ENCODE results near the gene CDH8.
A peak's percentile ranks its signal among the peaks of the same experiment; 100 is the strongest.
"Not testable (repeated sequence)": the region's sequence is repeated elsewhere in the genome, so short reads cannot be mapped to it uniquely, and the experiment has no call there.

The CDH8 gene

GRCh38 chr16:61929776-61930175, 106.5 kb downstream of the CDH8 start:
- DNase-seq: no peak

GRCh38 chr16:61926766-61927165, 109.5 kb downstream of the CDH8 start:
- DNase-seq: no peak

GRCh38 chr16:61923629-61924028, 112.6 kb downstream of the CDH8 start:
- no peak for DNase-seq

GRCh38 chr16:61921373-61921772, 114.9 kb downstream of the CDH8 start:
- no peak for DNase-seq

- not testable (repeated sequence) for DNase-seq
Observed at GRCh38 chr16:61917865-61918826, 118.1 kb downstream of the CDH8 start.

- DNase-seq: no peak
Observed at GRCh38 chr16:61915569-61915968, 120.7 kb downstream of the CDH8 start.

GRCh38 chr16:61909074-61909473, 127.2 kb downstream of the CDH8 start:
- DNase-seq: no peak

- no peak for DNase-seq
Observed at GRCh38 chr16:61908426-61908825, 127.8 kb downstream of the CDH8 start.

- DNase-seq: no peak
Observed at GRCh38 chr16:61901689-61902088, 134.5 kb downstream of the CDH8 start.

GRCh38 chr16:61900482-61900881, 135.8 kb downstream of the CDH8 start:
- no peak for DNase-seq

GRCh38 chr16:61897657-61898056, 138.6 kb downstream of the CDH8 start:
- DNase-seq: no peak

- no peak for DNase-seq
Observed at GRCh38 chr16:61892531-61892930, 143.7 kb downstream of the CDH8 start.

- DNase-seq: no peak
Observed at GRCh38 chr16:61891460-61891859, 144.8 kb downstream of the CDH8 start.

GRCh38 chr16:61890386-61890785, 145.9 kb downstream of the CDH8 start:
- DNase-seq: no peak

- DNase-seq: no peak
Observed at GRCh38 chr16:61887903-61888302, 148.3 kb downstream of the CDH8 start.

GRCh38 chr16:61885343-61885742, 150.9 kb downstream of the CDH8 start:
- DNase-seq: no peak

- DNase-seq: no peak
Observed at GRCh38 chr16:61879306-61879705, 156.9 kb downstream of the CDH8 start.

- DNase-seq: no peak
Observed at GRCh38 chr16:61877436-61877835, 158.8 kb downstream of the CDH8 start.

- DNase-seq: no peak
Observed at GRCh38 chr16:61872778-61873119, 163.5 kb downstream of the CDH8 start.

GRCh38 chr16:61871837-61872777, 164.1 kb downstream of the CDH8 start:
- no peak for DNase-seq

GRCh38 chr16:61862221-61863155, 173.8 kb downstream of the CDH8 start:
- no peak for DNase-seq

- no peak for DNase-seq
Observed at GRCh38 chr16:61858988-61859387, 177.2 kb downstream of the CDH8 start.

GRCh38 chr16:61842666-61843065, 193.6 kb downstream of the CDH8 start:
- peak; percentile 89 for DNase-seq

Data from SHP77 treated with DMSO at 0.1 percent for 48 hours (cell line).